HG03097 (cell line): ENCODE results near the gene NKX2-4.
"Not testable (repeated sequence)": the region's sequence is repeated elsewhere in the genome, so short reads cannot be mapped to it uniquely, and the experiment has no call there.

Source experiments
- ATAC-seq: cut with Tn5 transposase; IDR thresholded peaks from one replicate; pipeline ENCODE4 v1.9.1; 2021; ENCODE audit not compliant: unreplicated experiment, low FRiP score

Gene NKX2-4

DNA sequence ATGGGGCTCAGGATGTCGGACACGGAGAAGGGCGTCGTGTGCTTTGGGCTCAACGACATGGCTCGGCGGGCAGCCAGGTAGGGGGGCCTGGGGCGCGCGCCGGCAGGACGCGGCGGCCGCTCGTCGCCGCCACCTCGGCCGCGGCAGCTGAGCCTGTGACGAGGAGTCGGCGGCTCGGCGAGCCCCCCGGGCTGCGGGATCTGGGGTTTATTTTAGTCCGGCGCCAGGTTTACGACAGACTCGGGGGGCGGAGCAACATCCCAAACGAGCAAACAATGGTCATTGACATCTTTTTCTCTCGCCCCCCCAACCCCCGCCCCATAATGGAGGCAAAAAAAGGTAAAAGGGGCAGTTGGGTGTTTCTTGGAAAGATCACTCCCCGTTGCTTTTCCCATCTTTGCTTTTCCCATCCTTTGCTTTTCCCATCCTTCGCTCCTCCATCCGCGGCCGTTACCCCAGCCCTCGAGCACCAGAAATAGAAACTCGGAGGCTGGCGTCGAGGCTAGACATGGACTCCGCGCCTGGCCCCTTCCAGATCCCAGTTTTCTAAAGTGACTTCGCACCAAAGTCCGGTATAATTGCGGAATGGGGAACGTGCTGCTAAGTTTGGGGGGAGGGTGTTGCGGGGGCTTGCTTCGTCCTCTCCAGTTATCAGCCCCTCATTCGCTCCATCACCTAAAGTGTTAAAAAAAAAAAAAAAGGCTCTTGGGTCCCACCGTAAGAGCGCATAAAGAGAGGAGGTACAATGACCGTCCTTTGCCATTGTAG lies at the start of gene NKX2-4:
Gene NKX2-4, minus strand, starts transcription at position 186 of the 768 bp plus-strand sequence. Its CDS starts 127 bp downstream, at position 59.
- ATAC-seq = no peak

DNA sequence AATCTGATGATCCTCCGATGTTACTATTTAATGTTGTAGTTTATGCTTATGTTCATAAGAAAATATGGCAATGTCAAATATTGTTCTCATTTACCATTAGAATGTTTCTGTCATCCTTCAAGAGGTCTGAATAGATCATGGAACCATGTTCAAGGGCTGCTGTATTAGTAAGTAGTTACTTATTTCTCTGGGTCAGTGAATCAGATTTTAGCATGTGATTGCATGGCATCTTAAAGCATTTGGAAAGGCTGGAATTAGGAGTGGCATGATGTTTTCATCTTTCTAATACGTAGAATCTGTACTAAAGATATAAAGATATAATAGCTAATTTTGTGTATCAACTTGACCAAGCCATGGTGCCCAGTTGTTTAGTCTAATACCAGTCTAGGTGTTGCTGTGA lies 40.5 kb upstream of the NKX2-4 start:
- no peak for ATAC-seq

DNA sequence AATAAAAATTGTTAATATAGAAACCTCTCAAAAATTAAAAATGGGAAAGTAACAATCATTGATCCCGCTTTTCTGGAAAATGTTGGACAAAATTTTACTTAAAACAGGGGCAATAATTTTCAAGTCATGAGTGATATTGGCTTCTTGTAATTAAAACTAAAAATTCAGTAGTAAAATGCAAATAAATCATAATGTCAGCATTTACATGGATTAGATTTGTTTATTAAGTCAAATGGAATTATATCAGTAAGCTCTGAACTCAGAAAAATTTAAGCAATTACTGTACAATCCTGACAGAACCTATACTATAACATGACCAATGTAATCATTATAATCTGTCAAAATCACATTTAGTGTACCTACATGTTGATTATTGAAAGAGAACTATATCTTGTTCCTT lies 39.9 kb upstream of the NKX2-4 start:
- no peak for ATAC-seq

DNA sequence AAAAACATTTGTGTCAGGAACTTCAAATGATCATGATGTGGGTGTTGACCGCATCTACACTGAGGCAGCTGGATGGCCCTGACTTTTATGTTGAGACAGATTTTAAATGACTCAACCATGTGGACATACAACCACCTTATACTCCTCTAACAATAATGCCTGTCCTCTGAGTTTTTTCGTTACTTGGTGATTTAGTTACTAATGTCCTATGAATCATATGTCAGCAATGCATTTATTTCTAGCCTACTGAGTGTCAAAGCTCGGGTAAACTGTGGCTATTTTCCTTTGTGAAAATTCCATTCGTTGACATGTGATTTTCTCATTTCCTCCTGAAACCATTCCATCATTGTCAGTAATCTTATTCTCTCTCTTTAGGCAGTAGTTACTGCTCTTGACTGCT lies 38.9 kb upstream of the NKX2-4 start:
- ATAC-seq = no peak

DNA sequence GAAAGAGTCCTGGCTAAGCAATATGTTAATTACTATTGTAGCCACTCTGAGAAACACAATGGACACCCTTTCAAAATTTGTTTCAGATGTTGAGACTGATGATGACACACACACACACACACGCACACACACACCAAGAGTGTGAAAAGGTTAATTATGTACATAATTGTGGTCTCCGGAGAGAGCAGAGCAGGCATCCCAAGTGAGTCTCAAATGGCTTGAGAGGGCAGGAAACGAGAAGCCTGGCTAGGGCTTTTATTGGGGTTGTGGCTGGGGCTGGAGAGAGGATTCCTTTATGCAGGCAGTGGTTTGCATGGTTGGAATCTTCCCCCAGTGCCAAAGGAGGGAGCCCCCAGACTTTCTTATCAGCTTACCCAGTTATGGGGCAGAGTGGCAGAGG lies 38.2 kb upstream of the NKX2-4 start:
- ATAC-seq = no peak

DNA sequence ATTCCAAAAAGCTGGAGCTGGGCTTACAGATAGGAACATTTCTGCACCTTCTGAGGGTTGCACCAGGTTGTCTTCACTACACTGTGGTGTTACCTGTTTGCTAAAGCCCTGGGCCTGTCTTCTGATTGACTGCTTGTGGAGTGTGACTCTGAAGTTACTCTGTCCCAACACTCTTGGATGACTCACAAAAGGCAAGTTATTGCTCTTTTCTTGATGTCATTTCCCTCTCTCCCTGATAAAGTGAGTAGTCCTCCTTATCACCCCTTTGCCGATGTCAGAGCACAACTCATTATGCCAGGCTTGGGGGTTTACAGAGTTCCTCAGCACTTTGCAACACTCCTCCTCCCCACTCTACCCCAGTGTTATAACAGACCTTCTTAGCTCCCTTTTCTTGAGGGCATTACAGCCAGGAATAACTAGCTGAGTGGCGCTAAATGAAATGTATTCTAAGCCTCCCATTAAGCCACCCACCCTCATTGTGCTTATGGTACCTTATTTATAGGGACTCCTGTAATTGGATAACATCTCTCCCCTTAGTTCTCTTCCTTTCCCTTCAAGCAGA lies 36.1 kb upstream of the NKX2-4 start:
- no peak for ATAC-seq

DNA sequence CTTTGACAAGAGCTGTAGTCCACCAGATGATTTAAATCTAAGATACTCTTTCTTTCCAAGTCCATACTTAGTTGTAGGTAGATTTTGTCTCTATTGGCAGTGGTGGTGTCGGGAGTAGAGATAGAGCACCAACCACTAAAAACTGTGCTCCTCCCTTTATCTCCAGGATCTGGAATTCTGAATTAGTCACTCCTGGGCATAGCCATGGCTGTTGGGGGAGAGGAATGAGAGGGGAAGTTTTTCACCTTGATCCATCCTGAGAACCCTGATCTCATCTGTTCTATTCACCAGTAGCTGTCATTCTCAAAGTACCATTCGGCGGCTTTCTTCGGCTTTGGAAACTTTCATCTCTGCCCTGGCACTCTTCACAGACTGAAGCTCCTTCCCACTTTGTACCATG lies 35.6 kb upstream of the NKX2-4 start:
- ATAC-seq = no peak

DNA sequence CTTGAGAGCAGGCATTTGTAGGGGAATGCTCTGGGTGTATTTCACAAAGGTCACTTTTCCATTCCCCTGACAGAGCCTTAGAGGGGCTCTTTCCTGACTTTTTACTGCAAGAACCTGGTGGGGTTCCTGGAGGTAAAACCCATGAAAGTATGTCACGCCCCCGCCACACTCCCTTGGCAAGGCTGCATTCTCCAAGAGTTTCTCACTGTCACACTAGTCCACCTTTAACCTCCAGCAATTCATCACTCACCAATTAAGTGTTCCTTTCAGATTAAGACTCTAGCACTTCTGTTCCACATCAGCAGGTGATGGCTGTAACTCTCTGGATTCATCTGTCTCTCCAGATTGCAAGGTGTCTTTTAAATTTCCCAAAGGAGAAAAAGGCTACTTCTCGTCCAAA lies 32.7 kb upstream of the NKX2-4 start:
- ATAC-seq = no peak

DNA sequence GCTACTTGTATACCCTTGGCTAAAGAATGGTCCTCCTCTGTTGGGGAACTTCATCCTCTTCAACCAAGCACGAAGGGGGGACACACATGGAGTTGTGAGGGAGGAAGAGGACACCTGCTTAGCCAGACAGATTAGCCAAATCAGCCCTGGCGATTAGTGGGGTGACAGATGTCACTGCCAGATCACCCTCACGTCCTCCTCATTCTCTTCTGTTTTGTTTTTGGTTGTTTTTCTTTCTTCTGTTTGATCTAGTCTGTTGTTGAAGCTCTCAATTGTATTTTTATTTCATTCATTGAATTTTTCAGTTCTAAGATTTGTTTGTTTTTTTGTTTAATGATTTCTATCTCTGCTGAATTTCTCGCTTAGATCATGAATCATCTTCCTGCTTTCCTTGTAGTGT lies 27.5 kb upstream of the NKX2-4 start:
- ATAC-seq = no peak

DNA sequence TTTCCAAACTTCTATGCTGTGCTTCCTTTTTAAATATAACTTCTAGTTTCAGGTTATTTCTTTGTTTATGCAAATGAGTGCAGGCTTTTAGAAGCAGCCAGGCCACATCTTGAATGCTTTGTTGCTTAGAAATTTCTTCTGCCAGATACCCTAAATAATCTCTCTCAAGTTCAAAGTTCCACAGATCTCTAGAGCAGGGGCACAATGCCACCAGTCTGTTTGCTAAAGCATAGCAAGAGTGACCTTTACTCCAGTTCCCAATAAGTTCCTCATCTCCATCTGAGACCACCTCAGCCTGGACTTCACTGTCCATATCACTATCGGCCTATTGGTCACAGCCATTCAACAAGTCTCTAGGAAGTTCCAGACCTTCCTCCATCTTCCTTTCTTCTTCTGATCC lies 26.4 kb upstream of the NKX2-4 start:
- ATAC-seq = not testable (repeated sequence)

DNA sequence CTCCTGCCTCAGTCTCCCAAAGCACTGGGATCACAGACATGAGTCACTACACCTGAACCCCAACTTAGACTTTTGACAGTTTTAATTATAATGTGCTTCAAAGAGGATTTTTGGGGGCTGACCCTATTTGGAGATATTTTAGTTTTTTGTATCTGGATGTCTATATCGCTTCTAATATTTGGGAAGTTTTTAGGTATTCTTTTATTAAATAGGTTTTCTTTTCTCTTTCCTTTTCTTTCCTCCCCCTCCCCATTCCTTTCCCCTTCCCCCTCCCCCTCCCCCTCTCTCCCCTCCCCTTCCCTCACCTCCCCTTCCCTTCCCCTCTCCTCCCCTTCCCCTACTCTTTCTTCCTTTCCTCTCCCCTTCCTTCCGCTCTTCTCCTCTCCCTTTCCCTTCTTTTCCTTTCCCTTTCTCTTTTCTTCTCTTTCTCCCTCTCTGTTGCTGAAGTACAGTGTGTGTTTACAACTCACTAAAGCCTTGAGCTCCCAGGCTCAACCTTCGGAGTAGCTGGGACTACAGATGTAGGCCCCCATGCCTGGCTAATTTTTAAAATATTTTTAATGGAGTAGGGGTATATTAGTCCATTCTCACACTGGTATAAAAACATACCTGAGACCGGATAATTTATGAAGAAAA lies 24.4 kb upstream of the NKX2-4 start:
- no peak for ATAC-seq

DNA sequence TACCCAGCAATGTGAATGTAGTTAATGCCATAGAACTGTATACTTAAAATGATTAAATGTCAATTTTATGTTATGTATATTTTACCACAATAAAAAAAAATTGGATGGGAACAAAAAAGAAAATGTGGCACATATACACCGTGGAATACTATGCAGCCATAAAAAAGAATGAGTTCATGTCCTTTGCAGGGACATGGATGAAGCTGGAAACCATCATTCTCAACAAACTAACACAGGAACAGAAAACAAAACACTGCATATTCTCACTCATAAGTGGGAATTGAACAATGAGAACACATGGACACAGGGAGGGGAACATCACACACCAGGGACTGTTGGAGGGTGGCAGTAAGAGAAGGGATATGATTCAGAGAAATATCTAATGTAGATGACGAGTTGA lies 21.8 kb upstream of the NKX2-4 start:
- ATAC-seq = not testable (repeated sequence)

DNA sequence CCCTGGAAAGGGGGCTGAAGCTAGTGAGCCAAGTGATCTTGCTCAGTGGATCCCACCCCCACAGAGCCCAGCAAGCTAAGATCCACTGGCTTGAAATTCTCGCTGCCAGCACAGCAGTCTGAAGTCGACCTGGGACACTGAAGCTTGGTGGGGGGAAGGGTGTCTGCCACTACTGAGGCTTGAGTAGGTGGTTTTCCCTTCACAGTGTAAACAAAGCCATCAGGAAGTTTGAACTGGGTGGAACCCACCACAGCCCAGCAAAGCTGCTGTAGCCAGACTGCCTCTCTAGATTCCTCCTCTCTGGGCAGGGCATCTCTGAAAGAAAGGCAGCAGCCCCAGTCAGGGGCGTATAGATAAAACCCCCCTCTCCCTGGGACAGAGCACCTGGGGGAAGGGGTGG lies 16.7 kb upstream of the NKX2-4 start:
- not testable (repeated sequence) for ATAC-seq

DNA sequence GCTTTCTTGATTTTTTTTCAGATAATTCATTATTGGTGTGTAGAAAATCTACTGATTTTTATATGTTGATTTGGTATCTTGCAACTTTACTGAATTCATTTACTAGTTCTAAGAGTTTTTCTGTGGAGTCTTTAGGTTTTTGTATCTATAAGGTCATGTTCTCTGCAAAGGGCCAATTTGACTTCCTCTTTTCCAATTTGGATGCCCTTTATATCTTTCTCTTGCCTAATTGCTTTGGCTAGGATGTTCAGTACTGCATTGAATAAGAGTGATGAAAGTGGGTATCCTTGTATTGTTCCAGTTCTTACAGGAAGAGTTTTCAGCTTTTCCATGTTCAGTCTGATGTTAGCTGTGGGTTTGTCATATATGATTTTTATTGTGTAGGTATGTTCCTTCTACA lies 14.4 kb upstream of the NKX2-4 start:
- ATAC-seq = no peak

DNA sequence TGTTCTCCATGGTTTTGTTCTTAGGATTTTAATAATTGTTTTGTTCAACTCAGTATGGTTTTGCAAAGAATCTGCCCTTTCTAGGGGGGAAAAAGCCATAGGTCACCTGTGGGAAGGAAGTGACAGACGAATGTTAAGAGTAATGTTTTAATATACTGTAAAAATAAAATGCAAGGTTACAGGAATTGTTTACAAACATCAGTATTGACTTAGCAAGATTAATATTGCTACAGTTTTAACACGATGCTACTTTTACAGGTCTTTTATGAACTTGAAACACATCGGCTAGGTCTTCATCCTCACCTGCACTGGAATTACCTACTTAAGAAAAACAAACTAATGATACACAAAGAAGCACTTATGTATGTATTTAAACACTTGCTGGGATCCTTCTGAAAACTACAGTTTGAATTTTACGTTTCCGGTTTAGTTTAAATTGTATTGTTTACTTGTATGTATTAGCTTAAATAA lies 1.7 kb upstream of the NKX2-4 start:
- ATAC-seq = no peak

DNA sequence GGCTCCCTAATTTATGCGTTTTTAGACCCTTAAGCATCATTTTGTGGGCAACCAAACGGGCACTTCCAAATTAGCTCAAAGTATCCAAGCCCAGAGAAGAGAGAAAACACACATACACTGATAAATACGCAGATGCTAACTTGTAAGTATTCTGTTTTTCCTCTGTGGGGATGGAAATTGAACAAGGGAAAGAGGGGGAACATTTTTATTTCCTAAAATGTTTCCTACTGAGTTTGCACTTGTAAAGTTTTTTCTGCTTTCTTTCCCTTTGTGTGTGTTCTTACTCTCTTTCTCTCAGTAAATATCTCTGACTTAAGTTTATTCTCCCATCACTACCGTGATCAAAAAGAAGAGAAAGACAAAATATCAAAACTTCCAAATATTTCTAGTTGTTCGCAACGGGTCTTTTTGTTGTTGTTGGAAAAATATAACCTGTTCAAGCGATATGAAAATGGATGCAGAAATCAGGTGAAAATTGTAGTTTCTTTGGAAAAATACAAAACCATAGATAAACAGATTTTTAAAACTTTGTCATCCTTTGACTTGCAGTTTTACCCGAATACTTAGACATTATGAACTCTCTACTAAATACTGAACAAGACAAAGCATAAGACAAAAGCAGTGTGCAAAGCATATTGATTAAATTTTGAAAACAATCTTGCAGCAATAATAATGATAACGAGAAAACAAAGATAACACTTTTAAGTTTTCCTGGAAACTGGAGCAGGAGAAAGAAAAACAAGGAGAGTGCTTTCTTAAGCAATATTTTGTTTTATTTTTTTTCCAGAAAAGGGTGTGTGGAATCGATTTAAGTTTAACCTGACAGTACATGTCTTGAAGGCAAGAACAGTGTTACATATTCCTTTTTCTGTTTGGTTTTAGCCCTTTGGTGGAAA lies 1.0 kb upstream of the NKX2-4 start:
- ATAC-seq = no peak

DNA sequence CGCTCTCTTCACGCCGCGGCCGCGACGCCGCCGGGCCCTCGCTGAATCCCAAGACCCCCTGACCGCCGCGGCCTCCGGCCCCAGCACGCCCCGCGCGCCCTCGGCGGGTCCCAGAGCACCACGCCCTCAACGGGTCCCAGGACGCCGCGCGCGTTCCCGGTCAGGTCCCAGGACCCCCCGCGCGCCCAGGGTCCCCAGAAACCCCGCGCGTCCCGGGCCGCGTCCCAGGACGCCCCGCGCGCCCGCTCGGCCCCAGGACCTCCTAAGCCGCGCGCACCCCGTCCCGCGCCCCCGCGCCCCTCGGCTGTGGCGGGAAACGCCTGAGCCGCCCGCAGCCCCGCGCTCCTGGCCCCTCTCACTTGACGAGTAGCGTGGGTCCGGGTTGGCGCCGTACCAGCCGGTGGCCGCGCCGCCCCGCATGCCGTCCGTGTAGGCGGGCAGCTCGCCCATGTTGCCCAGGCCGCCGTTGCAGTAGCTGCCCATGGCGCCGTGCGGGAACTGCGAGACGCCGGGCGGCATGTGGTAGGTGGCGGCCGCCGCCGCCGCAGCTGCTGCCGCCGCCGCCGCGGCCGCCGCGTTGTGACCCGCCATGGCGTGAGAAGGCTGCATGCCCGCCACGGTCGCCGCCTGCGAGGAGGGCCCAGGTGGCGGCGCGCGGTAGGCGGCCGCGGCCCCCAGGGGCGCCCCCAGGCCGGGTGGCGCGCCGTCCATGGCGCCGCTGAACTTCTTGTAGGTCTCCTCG lies 556 bp downstream of the NKX2-4 start:
- ATAC-seq = no peak

DNA sequence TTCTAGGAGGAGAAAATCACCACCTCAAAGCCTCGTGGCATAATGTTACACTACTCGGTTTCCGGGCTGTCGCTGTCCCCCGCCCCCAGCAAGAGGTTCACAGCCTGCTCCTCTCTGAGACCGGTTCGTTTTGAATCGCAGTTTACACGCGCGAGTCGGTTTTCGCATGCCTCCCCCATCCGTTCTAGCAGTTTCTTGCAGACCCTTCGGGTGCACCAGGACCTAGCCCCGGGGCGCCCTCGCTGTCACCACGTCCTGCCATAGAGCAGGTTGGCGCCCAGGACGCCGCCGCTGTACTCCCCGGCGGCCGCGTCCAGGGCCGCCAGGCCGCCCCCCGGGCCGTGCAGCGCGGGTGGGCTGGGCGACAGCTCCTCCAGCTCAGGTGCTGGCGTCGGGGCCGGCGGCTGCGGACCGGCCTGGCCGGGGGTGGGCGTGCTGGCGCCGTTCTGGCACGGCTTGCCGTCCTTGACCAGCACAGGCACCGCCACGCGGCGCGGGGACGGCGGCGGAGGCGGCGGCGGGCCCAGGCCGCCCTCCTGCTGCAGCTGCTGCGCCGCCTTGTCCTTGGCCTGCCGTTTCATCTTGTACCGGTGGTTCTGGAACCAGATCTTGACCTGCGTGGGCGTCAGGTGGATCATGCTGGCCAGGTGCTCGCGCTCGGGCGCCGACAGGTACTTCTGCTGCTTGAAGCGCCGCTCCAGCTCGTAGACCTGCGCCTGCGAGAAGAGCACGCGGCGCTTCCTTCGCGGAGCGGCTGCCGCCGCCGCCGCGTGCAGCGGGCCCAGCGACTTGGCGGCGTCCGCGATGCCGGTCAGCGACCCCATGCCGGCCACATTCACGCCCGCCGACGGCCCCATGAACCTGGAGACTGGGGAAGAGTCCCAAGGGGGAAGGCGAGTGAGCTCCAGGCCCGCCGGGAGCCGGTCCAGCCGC lies 1.4 kb downstream of the NKX2-4 start:
- ATAC-seq = no peak

DNA sequence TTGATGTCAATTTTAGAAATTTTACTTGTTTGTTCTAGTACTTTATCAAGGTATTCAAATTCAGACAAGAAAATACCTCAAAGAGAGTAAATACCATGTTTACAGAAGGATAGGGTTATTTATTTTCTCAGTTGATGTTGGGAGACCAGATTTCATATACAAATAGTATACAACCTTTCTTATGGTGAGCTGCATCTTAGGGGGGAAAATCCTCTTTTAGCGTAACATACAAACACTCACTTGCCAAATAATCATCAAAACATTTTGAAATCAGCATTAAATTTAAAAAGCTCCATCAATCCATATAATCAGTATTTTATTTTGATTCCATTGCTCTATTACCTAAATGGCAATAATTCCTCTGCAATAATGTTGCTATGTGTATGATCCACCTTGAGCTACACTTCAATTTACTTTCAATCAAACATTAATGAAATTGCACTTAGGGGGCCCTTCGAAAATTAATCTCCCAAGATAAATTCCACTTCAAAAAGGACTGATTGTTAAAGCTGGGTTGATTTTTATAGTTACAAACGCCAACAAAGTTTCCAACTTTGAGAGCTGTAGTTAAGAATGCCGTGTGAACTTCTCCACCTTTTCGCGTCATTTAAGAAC lies 2.2 kb downstream of the NKX2-4 start:
- no peak for ATAC-seq
